HG03025 (cell line): ENCODE data around the gene RASA3.
"Not testable (repeated sequence)": the region's sequence is repeated elsewhere in the genome, so short reads cannot be mapped to it uniquely, and the experiment has no call there.

Experiments used
- ATAC-seq: cut with Tn5 transposase; IDR thresholded peaks from one replicate; pipeline ENCODE4 v1.9.1; 2021; ENCODE audit warnings: mild to moderate bottlenecking, moderate library complexity; ENCODE audit not compliant: unreplicated experiment, low FRiP score

Gene RASA3

DNA sequence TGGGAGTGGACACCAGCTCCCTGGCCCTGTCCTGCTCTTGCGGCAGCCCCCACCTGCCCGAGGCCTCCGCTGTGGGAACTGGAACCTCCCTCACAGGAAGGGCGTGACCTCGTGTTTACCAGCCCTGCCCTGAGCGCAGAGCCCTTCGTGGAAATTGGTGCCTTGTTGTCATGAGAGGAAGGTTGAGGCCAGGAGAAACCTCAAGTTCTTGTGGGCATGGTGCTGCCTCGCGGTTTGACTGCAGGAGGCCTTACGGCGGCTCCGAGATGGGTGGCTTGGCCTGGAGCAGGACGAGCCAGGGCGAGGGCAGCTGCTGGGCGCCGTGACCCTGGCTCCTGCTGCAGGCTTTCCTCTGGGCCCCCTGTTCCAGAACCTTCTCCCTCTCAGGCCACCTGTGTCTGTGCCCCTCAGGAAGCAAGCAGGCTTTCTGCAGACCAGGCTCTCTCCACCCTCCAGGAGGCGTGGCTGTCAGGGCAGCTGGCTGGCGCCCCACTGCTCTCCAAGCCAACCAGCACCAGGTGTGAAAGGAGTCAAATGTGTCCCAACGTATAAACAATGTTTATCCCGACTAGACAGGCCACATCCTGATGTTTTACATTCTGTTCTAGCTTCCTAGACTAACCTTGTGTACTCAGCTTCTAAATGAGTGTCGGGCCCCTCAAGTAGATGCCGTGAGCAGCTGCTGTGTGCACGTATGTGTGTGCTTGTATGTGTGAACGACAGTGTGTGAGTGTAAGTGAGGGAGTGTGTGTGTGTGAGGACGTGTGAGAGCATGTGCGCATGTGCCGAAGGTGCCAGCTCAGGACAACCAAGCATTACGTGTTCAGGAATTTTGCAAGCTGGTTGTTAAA lies 10.4 kb upstream of the RASA3 start:
- no peak for ATAC-seq

DNA sequence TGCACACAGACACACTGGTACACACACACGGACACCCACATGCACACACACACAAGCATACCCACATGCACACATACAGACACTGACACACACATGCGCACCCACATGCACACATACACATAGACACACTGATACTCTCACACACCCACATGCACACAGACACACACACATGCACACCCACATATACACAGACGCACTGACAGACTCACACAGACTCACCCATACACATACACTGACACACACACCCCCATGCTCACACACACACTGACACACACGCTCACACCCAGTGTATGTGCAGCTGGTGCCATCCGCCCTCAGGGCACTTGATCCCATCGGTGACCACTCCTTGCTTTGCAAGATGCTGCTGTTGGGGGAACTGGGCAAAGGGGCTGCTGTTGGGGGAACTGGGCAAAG lies 9.7 kb upstream of the RASA3 start:
- ATAC-seq, result no peak

DNA sequence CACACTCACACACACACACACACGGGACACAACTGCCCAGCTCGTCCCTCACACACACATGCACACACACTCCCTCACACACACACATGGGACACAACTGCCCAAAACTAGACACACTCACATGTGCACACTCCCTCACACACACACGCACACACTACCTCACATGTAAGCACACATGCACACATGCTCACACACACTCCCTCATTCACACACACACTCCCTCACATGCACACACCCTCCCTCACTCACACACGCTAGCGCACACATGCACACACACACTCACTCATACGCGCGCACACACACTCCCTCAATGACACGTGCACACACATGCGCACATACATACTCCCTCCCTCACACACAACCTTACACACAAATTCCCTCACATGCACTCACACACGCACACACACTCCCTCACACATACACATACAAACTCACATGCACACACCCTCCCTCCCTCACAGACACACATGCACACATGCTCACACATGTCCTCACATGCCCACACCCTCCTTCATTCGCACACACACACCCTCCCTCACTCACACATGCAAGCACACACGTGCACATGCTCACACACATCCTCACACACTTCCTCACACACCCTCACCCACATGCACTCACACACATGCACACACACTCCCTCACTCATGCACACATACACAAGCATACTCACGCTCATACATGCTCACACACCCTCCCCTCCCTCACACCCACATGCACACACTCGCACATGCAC lies 9.0 kb upstream of the RASA3 start:
- ATAC-seq, result no peak

DNA sequence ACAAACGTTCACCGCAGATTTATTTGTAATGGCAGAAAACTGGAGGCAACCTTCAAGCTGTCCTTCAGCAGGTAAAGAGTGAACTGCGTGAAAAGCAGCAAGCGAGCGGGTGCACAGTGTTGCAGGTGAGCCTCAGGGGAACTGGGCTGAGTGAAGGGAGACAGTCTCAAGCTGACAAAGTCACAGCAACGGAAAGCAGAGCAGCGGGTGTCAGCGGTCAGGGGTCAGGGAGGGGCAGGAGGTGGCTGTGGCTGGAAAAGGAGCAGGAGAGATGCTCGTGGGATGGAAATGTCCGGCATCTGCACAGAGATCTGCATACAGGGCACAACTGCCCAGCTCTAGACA lies 8.5 kb upstream of the RASA3 start:
- no peak for ATAC-seq

DNA sequence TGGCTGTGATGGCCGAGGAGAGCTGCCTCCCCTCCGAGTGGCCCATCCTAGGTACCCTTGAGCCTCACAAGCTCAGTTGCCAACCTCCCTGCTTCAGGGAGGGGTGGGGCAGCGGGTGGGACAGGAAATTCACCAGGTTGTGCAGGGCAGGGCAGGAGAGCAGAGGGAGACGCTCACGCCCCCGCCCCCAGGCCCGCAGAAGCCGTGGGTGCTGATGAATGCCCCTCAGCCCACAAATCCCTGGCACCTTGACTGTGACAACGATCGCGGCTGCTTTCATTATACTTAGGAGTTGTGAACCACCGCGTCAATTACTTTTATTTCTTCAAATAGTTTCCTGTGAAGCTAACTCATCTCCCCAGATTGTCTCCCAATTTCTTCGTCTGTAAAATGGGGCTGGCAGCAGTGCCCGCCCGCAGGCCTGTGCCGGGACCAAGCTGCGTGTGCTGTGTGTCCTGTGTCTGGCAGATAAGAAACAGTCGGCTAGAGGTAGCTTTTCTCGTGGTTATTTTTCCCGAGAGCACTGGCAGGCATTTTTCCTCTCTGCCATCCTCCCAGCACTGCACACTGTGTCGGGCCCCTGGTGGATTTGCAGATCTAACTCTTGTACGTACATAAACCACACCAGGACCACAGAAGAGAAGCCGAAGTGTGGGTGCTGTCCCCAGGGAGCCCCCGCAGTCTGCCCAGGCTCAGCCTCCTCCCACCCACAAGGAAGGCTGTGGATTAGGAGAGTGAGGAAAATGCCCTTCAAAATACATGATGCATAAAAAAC lies 7.9 kb upstream of the RASA3 start:
- ATAC-seq, result no peak

DNA sequence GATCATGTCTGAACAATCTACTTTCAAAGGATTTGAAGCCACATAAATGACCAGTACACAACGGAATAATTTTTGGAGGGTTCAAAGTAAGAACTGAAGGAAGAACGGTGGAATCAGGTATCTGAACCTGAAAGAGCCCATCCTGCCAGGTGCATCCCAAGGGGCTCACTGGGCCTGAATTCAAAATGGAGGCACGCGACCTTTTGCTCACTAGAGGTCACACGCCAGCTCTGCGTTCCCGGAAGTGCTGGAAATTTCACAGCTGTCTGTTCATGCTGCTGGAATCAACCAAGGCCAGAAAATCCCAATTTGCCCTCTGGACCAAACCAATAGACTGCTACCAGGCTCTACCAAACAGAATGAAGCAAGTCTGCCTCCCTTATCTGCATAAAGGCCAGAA lies 4.2 kb upstream of the RASA3 start:
- no peak for ATAC-seq

DNA sequence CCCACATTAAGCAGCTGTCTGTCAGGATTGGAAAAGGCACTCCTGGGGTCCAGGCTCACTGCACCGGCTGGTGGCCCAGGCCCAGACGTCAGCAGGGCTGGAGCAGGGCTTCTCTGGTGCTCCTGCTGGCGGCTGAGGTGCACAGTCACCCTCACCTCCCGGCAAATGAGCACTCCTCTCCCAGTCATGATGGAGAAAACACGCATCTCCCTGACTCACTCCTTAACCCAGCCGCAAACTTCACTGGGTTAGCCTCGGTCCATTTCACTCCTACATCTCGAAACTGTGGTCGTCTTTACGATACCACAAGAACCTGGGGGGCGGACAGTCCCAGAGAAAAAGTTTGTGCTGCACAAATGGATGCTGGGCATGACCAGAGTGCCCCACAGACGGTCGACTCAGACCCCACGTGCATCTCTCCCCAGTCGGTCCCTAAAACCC lies 3.3 kb upstream of the RASA3 start:
- ATAC-seq, result no peak

DNA sequence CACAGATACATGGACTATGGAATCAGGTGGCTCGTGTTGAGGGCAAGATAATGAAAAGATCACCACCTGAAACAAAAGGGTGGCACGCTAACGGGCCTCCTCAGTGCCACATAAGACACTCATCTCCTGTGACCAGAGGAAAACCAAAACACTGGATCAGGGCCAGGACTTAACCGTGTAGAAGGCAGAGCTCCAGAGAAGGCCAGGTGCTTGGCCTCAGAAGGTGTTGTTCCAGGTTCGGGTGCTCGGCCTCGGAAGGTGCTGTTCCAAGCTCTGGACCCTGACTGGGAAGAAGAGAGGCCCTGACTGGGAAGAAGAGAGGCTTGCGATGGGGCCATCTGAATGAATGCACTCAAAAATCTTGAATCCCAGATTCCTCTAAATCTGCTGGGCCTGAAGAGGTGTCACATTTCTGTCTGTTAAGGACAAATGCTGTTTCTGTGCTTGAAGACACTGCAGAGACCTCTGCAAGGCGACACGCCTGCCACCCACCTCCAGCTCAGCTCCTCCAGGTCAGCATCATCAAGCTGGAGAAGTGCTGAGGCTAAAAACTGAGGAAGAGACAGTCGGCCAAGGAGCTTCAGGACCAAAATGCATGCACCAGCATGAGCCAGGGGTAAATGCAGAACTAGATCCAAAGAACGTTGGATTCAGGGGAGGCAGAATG lies 2.7 kb upstream of the RASA3 start:
- ATAC-seq, result no peak

DNA sequence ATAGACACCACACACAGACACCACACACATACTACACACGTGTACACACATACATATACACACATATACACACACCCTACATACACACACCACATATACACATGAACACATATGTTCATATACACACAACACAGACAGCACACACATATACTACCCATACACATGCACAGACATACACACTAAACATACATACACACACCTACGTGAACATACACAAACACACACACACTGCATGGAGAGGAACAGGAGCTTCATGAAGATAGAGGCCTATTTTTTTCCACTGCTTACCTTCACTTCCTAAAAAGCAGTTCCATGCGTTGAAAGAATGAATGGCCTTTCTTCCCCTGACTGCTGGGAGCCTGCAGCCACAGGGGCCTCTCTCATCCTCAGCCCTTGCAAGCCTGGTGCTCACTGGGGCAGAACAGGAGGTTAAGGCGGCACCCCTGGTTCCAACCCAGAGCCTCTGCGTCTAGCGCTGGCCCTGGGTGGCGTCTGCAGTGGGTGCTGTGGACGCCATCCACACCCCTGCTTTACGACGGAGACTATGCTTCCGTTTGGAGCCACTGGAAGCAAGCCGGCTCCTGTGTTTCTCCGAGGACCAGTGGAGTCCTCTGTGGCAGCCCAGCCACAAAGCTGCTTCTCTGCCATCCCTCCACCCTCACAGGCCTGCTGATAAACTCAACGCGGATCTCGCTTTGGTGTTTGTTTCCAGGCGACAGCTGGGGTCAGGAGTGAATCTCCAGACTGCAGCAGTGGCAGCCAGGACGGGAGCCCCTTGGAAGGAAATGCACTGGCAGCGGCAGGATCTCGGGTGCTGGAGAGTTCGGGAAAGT lies 1.9 kb upstream of the RASA3 start:
- ATAC-seq, result no peak

DNA sequence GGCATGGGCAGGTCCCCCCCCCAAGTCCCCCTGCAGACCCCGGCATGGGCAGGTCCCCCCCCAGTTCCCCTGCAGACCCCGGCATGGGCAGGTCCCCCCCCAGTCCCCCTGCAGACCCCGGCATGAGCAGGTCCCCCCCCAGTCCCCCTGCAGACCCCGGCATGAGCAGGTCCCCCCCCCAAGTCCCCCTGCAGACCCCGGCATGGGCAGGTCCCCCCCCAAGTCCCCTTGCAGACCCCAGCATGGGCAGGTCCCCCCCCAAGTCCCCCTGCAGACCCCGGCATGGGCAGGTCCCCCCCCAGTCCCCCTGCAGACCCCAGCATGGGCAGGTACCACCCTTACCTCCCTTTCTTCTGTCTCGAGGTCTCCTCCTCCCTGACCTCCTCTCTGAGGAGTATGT lies 1.1 kb upstream of the RASA3 start:
- ATAC-seq, result not testable (repeated sequence)

DNA sequence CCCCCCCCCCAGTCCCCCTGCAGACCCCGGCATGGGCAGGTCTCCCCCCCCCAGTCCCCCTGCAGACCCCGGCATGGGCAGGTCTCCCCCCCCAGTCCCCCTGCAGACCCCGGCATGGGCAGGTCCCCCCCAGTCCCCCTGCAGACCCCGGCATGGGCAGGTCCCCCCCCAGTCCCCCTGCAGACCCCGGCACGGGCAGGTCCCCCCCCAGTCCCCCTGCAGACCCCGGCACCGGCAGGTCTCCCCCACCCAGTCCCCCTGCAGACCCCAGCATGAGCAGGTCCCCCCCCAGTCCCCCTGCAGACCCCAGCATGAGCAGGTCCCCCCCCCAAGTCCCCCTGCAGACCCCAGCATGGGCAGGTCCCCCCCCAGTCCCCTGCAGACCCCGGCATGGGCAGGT lies 703 bp upstream of the RASA3 start:
- ATAC-seq, result not testable (repeated sequence)

DNA sequence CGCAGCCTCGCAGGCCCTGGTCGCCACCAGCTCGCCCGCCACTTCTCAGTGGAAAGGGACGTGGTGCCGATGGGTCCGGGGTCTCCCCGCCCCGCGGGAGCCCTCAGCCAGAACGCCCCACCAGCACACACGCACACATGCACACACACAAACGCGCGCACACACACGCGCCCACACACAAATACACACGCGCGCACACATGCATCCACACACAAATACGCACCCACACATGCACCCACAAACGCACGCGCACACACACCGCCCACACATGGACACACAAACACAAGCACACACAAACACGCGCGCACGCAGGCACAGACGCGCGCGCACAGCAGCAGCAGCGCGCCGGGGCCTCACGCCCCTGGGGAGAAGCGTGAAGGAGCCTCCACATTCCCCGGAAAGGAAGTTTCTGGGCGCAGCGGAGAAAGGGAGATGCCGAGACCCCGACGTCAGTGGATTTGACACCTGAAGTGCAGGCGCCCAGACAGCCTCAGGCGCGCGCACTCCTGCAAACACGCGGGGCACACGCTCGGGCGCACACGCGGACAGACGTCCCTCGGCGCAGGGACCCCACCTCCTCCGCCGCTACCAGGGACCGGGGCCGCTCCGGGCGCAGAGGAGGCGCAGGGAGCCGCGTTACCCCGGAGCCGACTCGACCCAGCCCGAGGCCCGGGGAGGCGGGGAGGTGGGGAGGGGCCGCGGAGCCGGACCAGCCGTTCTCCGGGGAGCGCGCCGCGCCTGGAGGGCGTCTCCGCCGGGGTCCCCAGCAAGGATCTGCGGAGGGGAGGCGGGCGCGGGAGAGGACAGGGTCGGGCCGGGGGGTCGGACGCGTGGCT lies 622 bp downstream of the RASA3 start:
- no peak for ATAC-seq

DNA sequence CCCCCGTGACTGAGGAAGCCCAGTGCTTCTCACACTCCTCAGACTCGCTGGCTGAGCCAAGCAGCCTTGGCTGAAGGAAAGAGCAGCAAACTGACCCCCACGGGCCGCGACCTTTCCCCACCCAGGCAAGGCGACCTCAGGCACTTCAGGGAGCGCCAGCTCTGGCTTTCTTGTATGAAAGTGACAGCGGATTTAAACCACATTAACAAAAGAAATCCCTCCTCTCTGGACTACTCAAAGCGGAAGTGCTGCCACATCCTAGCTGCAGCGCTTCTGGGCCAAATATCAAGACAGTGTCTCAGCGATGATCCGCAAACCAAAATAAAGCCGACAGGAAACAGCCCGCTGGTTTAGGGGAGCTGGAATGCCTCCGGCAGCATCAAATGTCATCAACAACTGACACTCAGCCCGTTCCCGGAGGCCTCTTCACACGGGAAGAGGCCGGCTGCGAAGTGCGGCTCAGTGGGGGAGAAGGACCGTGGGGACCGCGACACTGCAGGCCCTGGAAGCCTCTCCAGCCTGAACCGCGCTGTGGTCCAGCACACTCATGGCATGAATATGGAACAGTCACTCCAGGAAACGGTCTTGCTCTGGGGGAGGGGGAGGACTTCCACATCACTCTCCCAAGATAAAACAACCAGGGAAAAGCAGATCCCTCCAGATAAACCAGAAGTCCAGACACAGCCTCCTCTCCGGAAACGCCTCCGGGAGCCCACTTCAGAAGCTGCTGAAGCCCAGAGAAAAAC lies 1.4 kb downstream of the RASA3 start:
- no peak for ATAC-seq

DNA sequence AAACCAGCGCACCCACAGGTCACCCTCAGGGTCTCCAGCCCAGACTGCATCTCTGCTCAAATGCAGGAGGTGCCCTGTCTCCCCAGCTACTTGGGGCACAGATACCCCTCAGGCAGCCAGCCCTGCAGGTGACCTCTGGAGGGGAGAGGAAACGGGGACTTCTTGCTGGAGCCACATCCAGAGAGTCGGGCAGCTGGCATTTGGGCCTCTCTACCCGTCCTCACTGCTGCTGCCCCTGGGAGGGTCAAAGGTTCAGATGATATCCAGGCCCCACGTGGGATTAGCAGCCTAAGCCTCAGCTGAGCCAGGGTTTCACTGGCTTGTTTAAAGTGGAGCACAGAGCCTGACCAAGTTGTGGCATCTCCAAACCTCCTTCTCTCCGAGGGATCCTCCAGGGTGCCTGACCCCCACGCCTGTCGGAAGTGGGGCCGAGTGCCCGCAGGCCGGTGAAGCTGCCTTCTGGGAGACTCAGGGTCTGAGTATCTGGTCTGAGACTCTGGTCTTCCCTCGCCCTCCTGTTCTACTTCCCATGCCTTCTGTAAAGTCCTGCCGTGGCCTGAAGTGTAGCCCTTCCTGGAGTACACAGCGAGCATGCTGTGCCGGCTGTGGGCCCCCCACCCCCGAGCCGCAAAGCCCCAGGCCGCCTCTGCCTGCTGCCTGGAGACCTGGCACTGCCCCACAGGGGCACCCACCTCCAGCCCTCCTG lies 2.1 kb downstream of the RASA3 start:
- ATAC-seq, result no peak

DNA sequence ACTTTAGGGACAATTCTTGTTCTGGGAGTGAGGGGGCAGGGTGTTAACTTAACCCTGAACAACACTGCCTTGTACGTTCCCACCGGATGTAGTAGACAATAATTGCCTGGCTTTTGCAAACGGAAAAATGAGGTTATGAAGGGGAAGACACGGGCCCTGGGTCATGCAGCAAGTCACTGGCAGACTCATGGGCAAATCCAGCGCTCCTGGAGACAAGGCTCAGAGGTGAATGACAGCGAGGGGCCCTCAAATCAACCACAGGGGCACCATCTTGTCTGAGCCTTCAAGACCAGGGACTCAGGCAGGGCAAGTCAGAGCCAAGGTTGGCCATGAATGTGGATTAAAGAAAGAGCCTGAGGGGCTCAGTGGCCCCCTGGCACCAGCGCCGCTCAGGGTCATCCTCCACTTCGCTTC lies 2.8 kb downstream of the RASA3 start:
- no peak for ATAC-seq

DNA sequence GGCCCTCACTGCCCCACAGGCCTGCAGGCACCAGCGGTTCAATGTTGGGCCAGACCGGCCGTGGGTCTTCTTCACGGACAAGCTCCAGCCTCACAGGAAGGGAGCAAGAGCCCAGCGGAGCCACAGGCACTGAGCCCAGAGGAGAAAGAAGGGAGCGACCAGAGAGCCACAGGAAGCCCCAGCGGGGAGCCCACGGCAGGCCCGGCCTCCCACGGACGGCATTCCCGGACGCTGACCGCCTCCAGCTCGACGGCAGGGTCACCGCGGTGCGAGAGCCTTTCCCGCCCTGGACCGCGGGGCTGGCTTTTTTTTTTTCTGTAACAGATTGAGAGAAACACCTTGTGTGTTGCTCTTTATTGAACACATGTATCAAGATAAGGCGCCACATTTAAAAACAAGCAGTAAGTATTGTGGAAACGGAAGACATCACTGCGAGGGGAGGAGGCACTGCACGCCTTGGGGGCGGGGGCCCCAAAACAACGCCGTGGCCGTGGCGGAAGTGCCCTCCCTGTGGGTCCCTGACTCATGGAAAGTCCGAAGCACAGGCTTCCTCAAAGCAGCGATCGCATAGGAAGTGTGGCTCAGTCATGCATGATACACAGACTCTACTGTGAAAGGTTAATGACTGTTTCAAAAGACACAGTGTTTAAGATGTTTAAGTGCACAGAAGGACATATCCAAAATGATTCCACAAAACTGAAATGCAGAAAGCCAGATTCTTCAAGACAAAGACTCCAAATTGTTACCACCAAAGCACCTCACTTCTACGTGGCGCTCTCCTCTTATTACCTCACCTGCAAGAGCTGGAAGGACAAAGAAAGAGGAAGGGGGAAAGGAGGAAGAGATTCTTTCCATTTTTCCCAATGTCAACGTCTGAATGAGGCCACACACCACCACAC lies 3.5 kb downstream of the RASA3 start:
- peak; percentile 49 for ATAC-seq

DNA sequence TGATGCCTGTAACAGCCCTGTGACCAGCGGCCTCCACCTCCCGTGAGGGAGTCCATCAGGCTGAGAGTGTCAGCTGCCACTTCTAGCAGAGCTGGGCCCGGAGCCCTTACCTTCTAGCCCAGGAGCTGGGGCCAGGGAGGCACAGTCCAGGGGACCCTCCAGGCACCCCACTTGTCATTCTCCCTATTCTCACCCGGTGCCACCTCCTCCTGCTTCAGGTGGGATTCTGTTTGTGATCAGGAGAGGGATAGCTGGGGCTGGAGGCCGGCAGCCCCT lies 4.1 kb downstream of the RASA3 start:
- no peak for ATAC-seq
